ENCODE measurements around the gene ZNF341. TPM values are rescaled to one million over a fixed set of nuclear protein-coding genes. Genes with fewer than 3 reads are reported as not detected.

The ZNF341 gene
- total RNA-seq, 2 experiments from 2014 or later: 2.1 to 2.7 TPM

- ATAC-seq (ENCODE audit: poor library complexity) (no peak), DNase-seq (peak in 5 of 14 experiments; percentile 31 to 72 (median 60))
- Histone ChIP-seq H3K27ac (ENCODE audit: low read depth in 1 of 2, low read length in 2 of 2) (no peak overlapping the region), H3K27me3 (ENCODE audit: control insufficient read depth in 1 of 2, insufficient read depth in 2 of 2, low read length in 2 of 2) (no peaks in the 10 kb centered on the region), H3K4me1 (ENCODE audit: insufficient read depth, low read length) (peaks cover 49% of the 10 kb centered on the region), H3K9me3 (ENCODE audit: control insufficient read depth in 1 of 2, insufficient read depth in 1 of 2, low read length in 2 of 2) (no peaks in the 10 kb centered on the region), H3K36me3 (ENCODE audit: insufficient read depth, low read length) (no peaks in the 10 kb centered on the region), H3K4me3 (ENCODE audit: low read length) (peak overlapping the region; percentile 37)
- no peaks in the 10 kb centered on the region for H3K36me3 Mint-ChIP-seq (ENCODE audit: low read depth)
- H3K27me3 Mint-ChIP-seq: no peaks in the 10 kb centered on the region
- peaks cover 52% of the 10 kb centered on the region for H3K4me1 Mint-ChIP-seq (ENCODE audit: low read depth)
- peak overlapping the region; percentile 39 for H3K27ac Mint-ChIP-seq
- peak overlapping the region; percentile 66 for H3K4me3 Mint-ChIP-seq
- intact Hi-C loops (cut with DNase I, micrococcal nuclease): loop anchor here in 1 of 2 experiments (2.0 to 10.0 kb wide), 4 partner anchors 35 to 427 kb away; partner anchors contain the start of genes EIF2S2, PXMP4, RALY and ZNF341
- POLR2A ChIA-PET: interaction anchor here (1.0 to 1.8 kb wide), 4 partner anchors 20 to 47 kb away, joined by 3 to 9 read pairs (median 6); partner anchors contain the start of genes PXMP4 and ZNF341
- CTCF ChIA-PET: interaction anchor here (0.6 to 3.1 kb wide), 3 partner anchors 18 to 67 kb away, joined by 3 to 15 read pairs (median 3); no protein-coding TSS in a partner anchor
- H3K9me3 Mint-ChIP-seq: no peaks in the 10 kb centered on the region
- no peak for TF ChIP-seq CTCF (IDR thresholded peaks at IDR 0.05)
Measured at GRCh38 chr20:33685328-33686099, 46.3 kb upstream of the ZNF341 start.

GRCh38 chr20:33686100-33686983 is 45.5 kb upstream of the ZNF341 start, which contains the start of gene E2F1:
TSS of gene E2F1 (minus strand) at chr20:33686385. CDS start at chr20:33686264, 121 bp downstream.
- Histone ChIP-seq H3K27ac (ENCODE audit: low read depth in 1 of 2, low read length in 2 of 2) (no peak within 1 kb of the TSS), H3K27me3 (ENCODE audit: control insufficient read depth in 1 of 2, insufficient read depth in 2 of 2, low read length in 2 of 2) (no peaks in the 10 kb centered on the region), H3K4me3 (ENCODE audit: low read length) (peak within 1 kb of the TSS; percentile 47), H3K9me3 (ENCODE audit: control insufficient read depth in 1 of 2, insufficient read depth in 1 of 2, low read length in 2 of 2) (no peaks in the 10 kb centered on the region), H3K36me3 (ENCODE audit: insufficient read depth, low read length) (no peaks in the 10 kb centered on the region), H3K4me1 (ENCODE audit: insufficient read depth, low read length) (peaks cover 50% of the 10 kb centered on the region)
- Mint-ChIP-seq H3K36me3 (ENCODE audit: low read depth) (no peaks in the 10 kb centered on the region), H3K27ac (peak within 1 kb of the TSS; percentile 39), H3K9me3 (no peaks in the 10 kb centered on the region), H3K4me3 (peak within 1 kb of the TSS; percentile 89), H3K4me1 (ENCODE audit: low read depth) (peaks cover 50% of the 10 kb centered on the region), H3K27me3 (no peaks in the 10 kb centered on the region)
- ChIA-PET CTCF (interaction anchor here (2.3 to 3.1 kb wide), 2 partner anchors 18 to 19 kb away, joined by 12 to 15 read pairs; no protein-coding TSS in a partner anchor), POLR2A (interaction anchor here (0.5 to 1.8 kb wide), 7 partner anchors 19 to 243 kb away, joined by 3 to 9 read pairs (median 4); partner anchors contain the start of genes PXMP4, SNTA1 and ZNF341)
- ATAC-seq (ENCODE audit: poor library complexity) (peak; percentile 94), DNase-seq (peak; percentile 81 to 97 (median 94))
- intact Hi-C loops (cut with DNase I, micrococcal nuclease): loop anchor here in 1 of 2 experiments (2.0 to 10.0 kb wide), 3 partner anchors 34 to 426 kb away; partner anchors contain the start of genes EIF2S2, PXMP4 and RALY
- TF ChIP-seq CTCF (IDR thresholded peaks at IDR 0.05): peak; percentile 23

- ATAC-seq (ENCODE audit: poor library complexity) (no peak), DNase-seq (no peak)
- no peak for TF ChIP-seq CTCF (IDR thresholded peaks at IDR 0.05)
- Histone ChIP-seq H3K9me3 (ENCODE audit: control insufficient read depth in 1 of 2, insufficient read depth in 1 of 2, low read length in 2 of 2) (no peaks in the 10 kb centered on the region), H3K4me1 (ENCODE audit: insufficient read depth, low read length) (peaks cover 50% of the 10 kb centered on the region), H3K27me3 (ENCODE audit: control insufficient read depth in 1 of 2, insufficient read depth in 2 of 2, low read length in 2 of 2) (no peaks in the 10 kb centered on the region), H3K27ac (ENCODE audit: low read depth in 1 of 2, low read length in 2 of 2) (no peak overlapping the region), H3K36me3 (ENCODE audit: insufficient read depth, low read length) (no peaks in the 10 kb centered on the region), H3K4me3 (ENCODE audit: low read length) (peak overlapping the region; percentile 47)
- Mint-ChIP-seq H3K9me3 (no peaks in the 10 kb centered on the region), H3K27me3 (no peaks in the 10 kb centered on the region), H3K4me3 (peak overlapping the region; percentile 89), H3K4me1 (ENCODE audit: low read depth) (peaks cover 44% of the 10 kb centered on the region), H3K27ac (peak overlapping the region; percentile 37), H3K36me3 (ENCODE audit: low read depth) (no peaks in the 10 kb centered on the region)
- intact Hi-C loops (cut with DNase I, micrococcal nuclease): loop anchor here in 1 of 2 experiments (2.0 to 10.0 kb wide), 3 partner anchors 34 to 425 kb away; partner anchors contain the start of genes EIF2S2, PXMP4 and RALY
- ChIA-PET CTCF (interaction anchor here (2.3 kb wide), 1 partner anchor 19 kb away, joined by 12 read pairs; no protein-coding TSS in a partner anchor), POLR2A (interaction anchor here (0.5 to 1.3 kb wide), 5 partner anchors 19 to 244 kb away, joined by 3 to 4 read pairs (median 3); partner anchors contain the start of genes PXMP4 and SNTA1)
Measured at GRCh38 chr20:33686984-33687366, 44.8 kb upstream of the ZNF341 start.
